ENCODE data around the gene GIT1.
A peak's percentile ranks its signal among the peaks of the same experiment; 100 is the strongest.

The GIT1 gene

GRCh38 chr17:29616300-29617048 lies 27.0 kb upstream of the GIT1 start:
- no peak for DNase-seq (ENCODE audit: low read depth)

GRCh38 chr17:29615492-29616299 lies 26.2 kb upstream of the GIT1 start:
- peak; percentile 73 for DNase-seq (ENCODE audit: low read depth)

GRCh38 chr17:29615048-29615385 lies 25.6 kb upstream of the GIT1 start:
- no peak for DNase-seq (ENCODE audit: low read depth)

GRCh38 chr17:29614349-29615047 lies 25.1 kb upstream of the GIT1 start:
- no peak for DNase-seq (ENCODE audit: low read depth)

GRCh38 chr17:29613856-29614255 lies 24.4 kb upstream of the GIT1 start:
- no peak for DNase-seq (ENCODE audit: low read depth)

- DNase-seq (ENCODE audit: low read depth): peak; percentile 90
Observed at GRCh38 chr17:29613352-29613837, 23.9 kb upstream of the GIT1 start.

- DNase-seq (ENCODE audit: low read depth): no peak
Observed at GRCh38 chr17:29612404-29613280, 23.2 kb upstream of the GIT1 start.

GRCh38 chr17:29612094-29612403 lies 22.6 kb upstream of the GIT1 start:
- DNase-seq (ENCODE audit: low read depth): no peak

- no peak for DNase-seq (ENCODE audit: low read depth)
Observed at GRCh38 chr17:29611351-29612093, 22.1 kb upstream of the GIT1 start.

GRCh38 chr17:29610395-29610794 lies 20.9 kb upstream of the GIT1 start:
- no peak for DNase-seq (ENCODE audit: low read depth)

GRCh38 chr17:29608986-29609385 lies 19.5 kb upstream of the GIT1 start:
- no peak for DNase-seq (ENCODE audit: low read depth)

GRCh38 chr17:29607557-29608195 lies 18.2 kb upstream of the GIT1 start:
- no peak for DNase-seq (ENCODE audit: low read depth)

GRCh38 chr17:29603109-29603674 lies 13.7 kb upstream of the GIT1 start:
- no peak for DNase-seq (ENCODE audit: low read depth)

GRCh38 chr17:29597361-29598172 lies 8.1 kb upstream of the GIT1 start:
- DNase-seq (ENCODE audit: low read depth): no peak

GRCh38 chr17:29596811-29597210 lies 7.4 kb upstream of the GIT1 start:
- DNase-seq (ENCODE audit: low read depth): no peak

GRCh38 chr17:29595943-29596774 lies 6.7 kb upstream of the GIT1 start:
- DNase-seq (ENCODE audit: low read depth): no peak

- DNase-seq (ENCODE audit: low read depth): no peak
Observed at GRCh38 chr17:29595107-29595942, 5.9 kb upstream of the GIT1 start.

Measured in stimulated activated CD8-positive, alpha-beta memory T cell treated with anti-CD3 and anti-CD28 coated beads, Interleukin-4, amount 100 ng/mL, for 24 hours (primary cell).